HG03060 (cell line): ENCODE results near the gene SLC26A4.
"Not testable (repeated sequence)": the region's sequence is repeated elsewhere in the genome, so short reads cannot be mapped to it uniquely, and the experiment has no call there.

Source experiments
- ATAC-seq: cut with Tn5 transposase; IDR thresholded peaks from one replicate; pipeline ENCODE4 v1.9.1; 2021; ENCODE audit warnings: low read depth, moderate number of reproducible peaks; ENCODE audit not compliant: unreplicated experiment

SLC26A4 gene

DNA sequence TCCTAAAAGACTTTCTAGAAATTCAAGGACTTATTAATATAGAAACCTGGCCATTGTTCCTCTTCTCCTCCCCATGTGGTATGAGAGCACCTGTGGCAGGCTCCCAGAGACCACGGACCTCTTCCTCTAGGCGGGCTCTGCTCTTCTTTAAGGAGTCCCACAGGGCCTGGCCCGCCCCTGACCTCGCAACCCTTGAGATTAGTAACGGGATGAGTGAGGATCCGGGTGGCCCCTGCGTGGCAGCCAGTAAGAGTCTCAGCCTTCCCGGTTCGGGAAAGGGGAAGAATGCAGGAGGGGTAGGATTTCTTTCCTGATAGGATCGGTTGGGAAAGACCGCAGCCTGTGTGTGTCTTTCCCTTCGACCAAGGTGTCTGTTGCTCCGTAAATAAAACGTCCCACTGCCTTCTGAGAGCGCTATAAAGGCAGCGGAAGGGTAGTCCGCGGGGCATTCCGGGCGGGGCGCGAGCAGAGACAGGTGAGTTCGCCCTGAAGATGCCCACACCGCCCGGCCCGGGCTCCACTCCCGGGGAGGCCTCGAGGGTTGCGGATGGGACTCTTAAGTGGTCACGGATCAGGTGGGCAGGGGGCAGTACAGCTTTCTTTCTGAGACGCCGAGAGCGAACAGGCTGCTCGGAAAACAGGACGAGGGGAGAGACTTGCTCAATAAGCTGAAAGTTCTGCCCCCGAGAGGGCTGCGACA, at the start of gene SLC26A4:
SLC26A4 (plus strand) TSS at position 448 of the 700 bp plus-strand sequence. CDS start 814 bp downstream, outside the sequence.
- ATAC-seq: peak; percentile 33

DNA sequence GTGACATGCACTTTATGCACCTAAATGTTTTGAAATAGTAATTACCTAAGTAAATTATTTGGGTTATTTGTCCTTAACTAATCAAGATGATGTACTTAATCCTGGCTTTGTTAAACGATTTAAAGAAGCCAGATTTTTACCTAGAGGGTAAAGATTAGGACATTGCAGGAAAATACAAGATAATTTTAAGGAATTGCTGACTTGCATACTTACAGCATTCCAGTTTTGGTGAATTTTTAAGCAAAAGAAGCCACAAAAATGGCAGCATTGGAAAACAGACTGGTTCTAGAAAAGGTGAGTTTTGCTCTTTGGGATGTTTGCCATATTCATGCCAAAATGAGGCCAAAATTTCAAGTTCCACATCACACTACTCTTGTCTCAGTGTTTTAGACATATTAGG, 47.2 kb upstream of the SLC26A4 start:
- no peak for ATAC-seq

DNA sequence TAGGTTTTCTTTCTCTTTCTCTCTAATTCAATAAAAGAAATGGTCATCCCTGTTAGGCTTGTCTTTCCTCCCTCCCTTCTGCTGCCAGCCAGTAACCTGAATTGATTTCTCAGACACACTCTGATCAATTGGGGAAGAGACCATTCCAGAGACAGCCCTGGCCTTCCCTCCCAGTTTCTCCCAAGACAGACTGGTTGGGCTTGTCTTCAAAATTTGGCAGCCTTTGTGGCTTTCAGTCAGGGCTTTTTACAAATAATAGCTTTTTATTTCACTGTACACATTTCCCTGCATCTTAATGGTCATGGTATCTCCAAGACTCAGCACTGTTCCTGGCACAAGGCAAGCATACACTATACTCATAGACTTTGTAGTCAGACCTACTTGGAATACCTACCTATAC, 46.7 kb upstream of the SLC26A4 start:
- no peak for ATAC-seq

GRCh38 chr7:107614425-107614824, 46.2 kb upstream of the SLC26A4 start:
- no peak for ATAC-seq

DNA sequence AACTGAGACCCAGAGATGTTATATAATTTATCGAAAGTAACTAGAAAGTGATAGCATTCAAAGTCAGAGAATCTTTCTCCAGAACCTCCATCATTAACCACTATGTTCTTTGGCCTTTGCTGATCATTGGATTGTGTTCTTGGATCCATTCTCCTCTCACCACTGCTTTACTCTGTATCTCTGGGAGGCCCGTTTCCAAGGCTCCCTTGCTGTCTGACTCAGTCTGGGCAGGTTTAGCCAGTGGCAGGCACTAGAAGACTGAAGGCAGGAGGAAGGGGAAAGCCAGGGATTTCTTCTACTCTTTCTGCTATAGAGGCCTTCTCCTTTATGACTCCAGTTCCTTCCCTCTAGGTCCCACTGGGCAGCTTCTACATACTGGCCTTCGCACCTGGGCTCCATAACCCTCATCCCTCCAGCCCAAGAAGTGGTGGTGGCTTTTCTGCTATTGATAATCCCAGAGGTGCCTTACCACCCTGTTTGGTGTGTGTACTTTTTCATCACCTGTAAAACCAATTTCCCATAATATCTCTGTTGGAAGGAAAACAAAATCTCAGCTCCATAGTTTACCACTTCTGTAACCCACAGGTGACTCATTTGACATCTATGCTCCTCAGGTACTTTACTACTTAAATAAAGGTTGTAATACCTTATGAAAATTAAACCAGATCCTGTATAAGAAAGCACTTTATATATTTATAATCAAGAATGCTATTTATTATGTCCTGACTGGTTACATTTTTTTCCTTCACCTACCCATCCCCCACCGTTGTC, 44.5 kb upstream of the SLC26A4 start:
- no peak for ATAC-seq

GRCh38 chr7:107622429-107622828, 38.2 kb upstream of the SLC26A4 start:
- ATAC-seq: no peak

GRCh38 chr7:107622894-107623293, 37.7 kb upstream of the SLC26A4 start:
- no peak for ATAC-seq

DNA sequence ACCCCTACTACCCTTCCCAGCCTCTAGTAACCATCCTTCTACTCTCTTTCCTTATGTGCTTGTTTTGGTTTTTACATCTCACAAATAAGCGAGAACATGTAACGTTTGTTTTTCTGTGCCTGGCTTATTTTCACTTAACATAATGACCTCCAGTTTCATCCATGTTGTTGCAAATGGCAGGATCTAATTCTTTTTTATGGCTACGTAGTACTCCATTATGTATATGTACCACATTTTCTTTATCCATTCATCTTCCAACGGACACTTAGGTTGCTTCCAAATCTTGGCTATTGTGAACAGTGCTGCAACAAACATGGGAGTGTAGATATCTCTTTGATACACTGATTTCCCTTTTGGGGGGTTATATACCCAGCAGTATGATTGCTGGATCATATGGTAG, 33.6 kb upstream of the SLC26A4 start:
- no peak for ATAC-seq

DNA sequence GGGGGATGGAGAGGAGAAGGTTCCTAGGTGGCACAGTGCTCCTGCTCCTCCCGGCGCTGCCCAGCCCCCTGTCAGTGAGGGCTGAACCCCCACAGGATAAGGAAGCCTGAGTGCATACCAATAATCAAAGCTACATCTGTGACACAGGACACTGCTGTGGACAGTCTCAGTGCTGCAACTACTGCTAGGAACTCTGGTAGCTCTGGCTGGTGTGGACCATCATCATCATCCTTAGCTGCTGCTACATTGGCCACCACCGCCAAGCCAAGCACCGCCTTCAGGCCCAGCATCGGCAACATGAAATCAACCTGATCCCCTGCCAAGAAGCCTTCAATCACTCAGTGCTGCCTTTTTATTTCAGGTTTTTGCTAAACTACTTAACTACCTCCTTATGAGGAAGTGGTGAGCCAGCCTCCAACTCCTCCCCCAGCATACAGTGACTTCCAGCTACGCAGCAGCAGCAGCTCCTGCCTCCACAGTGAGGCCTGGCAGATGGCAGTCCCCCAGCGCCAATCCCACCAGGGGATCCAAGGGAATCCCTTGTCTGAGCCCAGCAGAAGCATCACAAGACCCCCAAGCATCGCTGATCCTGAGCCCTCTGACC, 32.1 kb upstream of the SLC26A4 start:
- ATAC-seq: no peak

DNA sequence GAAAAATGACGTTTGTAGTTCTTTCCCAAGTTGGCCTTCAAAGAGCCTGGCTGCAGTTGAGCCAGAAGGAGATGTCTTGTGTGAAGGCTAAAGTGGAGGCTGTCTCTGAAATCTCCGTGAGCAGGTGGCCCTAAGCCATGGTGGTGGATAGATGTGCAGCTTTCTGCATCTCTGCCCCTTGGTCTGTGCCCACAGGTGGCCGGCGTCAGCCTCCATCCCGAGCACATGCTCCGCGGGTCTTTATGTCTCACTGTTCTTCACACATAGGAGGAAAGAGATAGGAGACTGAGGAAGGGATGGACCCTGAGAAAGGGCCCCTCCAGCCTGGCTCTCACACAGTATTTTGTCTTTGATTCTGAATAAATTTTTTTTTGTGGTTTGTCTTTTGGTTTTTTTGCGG, 30.3 kb upstream of the SLC26A4 start:
- ATAC-seq: no peak

- no peak for ATAC-seq
These were observed 28.8 kb upstream of the SLC26A4 start for GRCh38 chr7:107631588-107632491.

DNA sequence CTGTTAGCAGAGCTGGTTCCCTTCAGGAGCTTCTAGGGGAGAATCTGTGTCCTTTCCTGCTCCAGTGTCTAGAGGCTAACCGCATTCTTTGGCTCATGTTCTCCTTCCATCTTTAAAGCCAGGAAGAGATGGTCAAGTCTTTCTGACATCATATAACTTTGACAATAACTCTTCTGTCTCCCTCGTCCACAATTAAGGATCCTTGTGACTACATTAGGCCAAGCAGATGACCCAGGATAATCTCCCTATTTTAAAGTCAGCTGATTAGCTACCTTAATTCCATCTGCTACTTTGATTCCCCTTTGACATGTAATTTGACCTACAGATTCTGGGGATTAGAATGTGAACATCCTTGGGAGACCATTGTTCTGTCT, 28.1 kb upstream of the SLC26A4 start:
- no peak for ATAC-seq

- ATAC-seq: peak; percentile 96
These were observed 22.0 kb upstream of the SLC26A4 start for GRCh38 chr7:107638594-107638993.

- ATAC-seq: not testable (repeated sequence)
These were observed 21.6 kb upstream of the SLC26A4 start for GRCh38 chr7:107639070-107639469.

DNA sequence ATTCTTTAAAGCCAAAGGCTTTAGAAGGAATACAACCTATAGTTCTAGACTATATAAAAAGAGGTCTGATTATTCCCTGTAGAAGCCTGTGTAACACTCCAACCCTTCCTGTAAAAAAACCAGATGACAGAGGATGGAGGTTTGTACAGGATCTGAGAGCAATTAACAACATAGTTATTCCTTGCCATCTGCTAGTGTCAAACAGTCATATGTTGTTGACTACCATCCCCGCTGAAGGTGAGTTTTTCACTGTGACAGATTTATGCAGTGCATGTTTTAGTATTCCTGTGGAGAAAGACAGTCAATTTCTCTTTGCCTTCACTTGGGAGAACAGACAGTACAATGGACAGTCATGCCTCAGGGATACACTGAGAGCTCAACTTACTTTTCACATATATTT, 19.0 kb upstream of the SLC26A4 start:
- ATAC-seq: no peak

- no peak for ATAC-seq
These were observed 18.1 kb upstream of the SLC26A4 start for GRCh38 chr7:107642501-107642900.

- no peak for ATAC-seq
These were observed 17.2 kb upstream of the SLC26A4 start for GRCh38 chr7:107643407-107643806.

DNA sequence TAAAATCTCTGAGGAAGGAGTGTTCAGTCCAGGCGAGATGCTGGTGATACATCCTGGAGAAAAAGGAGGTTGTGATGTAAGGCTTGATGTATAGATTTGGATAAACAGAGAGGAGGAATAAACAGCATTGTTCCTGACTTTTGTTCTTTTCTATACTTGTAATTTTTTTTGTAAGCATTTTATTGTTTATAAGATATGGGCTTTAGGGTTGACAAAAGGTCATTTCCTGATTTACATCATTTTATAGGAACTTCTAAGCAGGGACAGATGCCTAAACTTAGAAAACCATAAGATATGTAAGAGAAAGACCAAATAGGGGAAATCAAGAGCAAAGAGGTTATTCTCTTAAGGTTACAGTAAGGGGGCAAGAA, 16.7 kb upstream of the SLC26A4 start:
- ATAC-seq: no peak

- ATAC-seq: no peak
These were observed 16.2 kb upstream of the SLC26A4 start for GRCh38 chr7:107644309-107644974.

DNA sequence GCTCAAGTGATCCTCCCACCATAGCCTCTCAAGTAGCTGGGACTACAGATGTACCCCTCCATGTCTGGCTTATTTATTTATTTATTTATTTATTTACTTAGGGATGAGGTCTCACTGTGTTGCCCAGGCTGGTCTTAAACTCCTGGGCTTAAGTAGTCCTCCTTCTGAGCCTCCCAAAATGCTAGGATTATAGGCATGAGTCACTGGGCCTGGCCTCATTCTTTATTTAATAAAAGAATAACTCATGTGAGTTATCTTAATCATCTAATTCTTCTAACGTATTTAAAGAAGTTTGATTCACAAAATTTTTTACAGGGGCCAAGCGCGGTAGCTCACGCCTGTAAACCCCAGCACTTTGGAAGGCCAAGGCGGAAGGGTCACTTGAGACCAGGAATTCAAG, 8.0 kb upstream of the SLC26A4 start:
- no peak for ATAC-seq
